ENCODE measurements around the gene NAB2.

- TF ChIP-seq ELK1 (IDR thresholded peaks at IDR 0.05; ENCODE audit: low read depth, low read length) (no peak), ATOH8 (CRISPR knock-in tag; IDR thresholded peaks at IDR 0.05; ENCODE audit: low read depth) (no peak), HOXB13 (CRISPR knock-in tag; IDR thresholded peaks at IDR 0.05; ENCODE audit: low read depth) (no peak), RNF2 (IDR thresholded peaks at IDR 0.05; ENCODE audit: borderline replicate concordance, low read depth) (no peak), TP53 (CRISPR knock-in tag; IDR thresholded peaks at IDR 0.05) (no peak), FOSL2 (IDR thresholded peaks at IDR 0.05) (no peak), FOSL2 (CRISPR knock-in tag; IDR thresholded peaks at IDR 0.05) (no peak), CTCF (IDR thresholded peaks at IDR 0.05) (no peak), POLR2A (IDR thresholded peaks at IDR 0.05; ENCODE audit: low read length) (no peak), MYC (IDR thresholded peaks at IDR 0.05; ENCODE audit: borderline replicate concordance, low read length) (no peak), PBX3 (IDR thresholded peaks at IDR 0.05) (no peak), JUN (IDR thresholded peaks at IDR 0.05) (no peak), RCOR1 (IDR thresholded peaks at IDR 0.05; ENCODE audit: low read depth, low read length) (no peak), HOXA7 (CRISPR knock-in tag; IDR thresholded peaks at IDR 0.05) (no peak)
Observed at GRCh38 chr12:57090490-57090889, 1.6 kb downstream of the NAB2 start.

All from A549 (cell line).